ENCODE results near the gene SNRNP200.

DNA sequence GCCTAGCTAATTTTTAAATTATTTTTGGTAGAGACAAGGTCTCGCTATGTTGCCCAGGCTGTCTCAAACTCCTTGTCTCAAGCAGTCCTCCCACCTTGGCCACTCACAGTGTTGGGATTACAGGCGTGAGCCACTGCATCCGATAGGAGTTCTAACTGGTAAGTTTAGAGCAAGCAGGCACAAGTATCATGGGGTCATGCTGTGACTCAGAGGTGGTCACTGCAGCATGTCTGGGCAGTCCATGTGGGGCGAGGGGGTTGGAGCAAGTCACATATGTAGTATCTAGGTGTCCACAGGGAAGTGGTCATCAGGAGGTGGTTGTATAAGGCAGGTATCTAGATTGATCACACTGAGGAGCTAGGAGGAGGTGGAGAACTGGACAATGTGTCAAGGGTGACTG lies 74.0 kb downstream of the SNRNP200 start:
- TF ChIP-seq EZH2phosphoT487 (IDR thresholded peaks at IDR 0.05; ENCODE audit: borderline replicate concordance, low read depth, low read length), result no peak
- TF ChIP-seq, protein P1, sequence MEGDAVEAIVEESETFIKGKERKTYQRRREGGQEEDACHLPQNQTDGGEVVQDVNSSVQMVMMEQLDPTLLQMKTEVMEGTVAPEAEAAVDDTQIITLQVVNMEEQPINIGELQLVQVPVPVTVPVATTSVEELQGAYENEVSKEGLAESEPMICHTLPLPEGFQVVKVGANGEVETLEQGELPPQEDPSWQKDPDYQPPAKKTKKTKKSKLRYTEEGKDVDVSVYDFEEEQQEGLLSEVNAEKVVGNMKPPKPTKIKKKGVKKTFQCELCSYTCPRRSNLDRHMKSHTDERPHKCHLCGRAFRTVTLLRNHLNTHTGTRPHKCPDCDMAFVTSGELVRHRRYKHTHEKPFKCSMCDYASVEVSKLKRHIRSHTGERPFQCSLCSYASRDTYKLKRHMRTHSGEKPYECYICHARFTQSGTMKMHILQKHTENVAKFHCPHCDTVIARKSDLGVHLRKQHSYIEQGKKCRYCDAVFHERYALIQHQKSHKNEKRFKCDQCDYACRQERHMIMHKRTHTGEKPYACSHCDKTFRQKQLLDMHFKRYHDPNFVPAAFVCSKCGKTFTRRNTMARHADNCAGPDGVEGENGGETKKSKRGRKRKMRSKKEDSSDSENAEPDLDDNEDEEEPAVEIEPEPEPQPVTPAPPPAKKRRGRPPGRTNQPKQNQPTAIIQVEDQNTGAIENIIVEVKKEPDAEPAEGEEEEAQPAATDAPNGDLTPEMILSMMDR (conservative IDR thresholded peaks at IDR 0.05; ENCODE audit: low read length), result no peak
